ENCODE data around the gene LMBR1. TPM values are rescaled to one million over a fixed set of nuclear protein-coding genes. Genes with fewer than 3 reads are reported as not detected.
A peak's percentile ranks its signal among the peaks of the same experiment; 100 is the strongest.

LMBR1 gene
- total and polyA plus RNA-seq, 2 donors (not counting 1 experiment from before 2014, with no cell fraction given) = 19.7 to 85.2 TPM

DNA sequence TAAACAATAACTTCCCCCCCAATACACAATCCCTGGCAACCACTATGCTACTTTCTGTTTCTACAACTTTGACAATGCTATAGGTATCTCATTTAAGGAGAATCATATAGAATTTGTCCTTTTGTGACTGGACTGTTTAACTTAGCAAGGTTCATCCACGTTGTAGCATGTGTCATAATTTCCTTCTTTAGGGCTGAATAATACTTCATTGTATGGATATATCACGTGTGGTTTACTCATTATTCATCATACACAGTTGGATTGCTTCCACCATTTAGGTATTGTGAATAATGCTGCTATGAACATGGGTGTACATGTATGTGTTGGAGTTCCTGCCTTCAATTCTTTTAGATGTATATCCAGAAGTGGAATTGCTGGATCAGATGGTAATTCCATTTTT is 111.0 kb downstream of the LMBR1 start:
- H3K36me3 ChIP-seq (replicated peaks in 1 of 2; ENCODE audit: control extremely low read depth in 1 of 2, control insufficient read depth in 1 of 2, extremely low read depth in 1 of 2, insufficient read depth in 2 of 2, low read length in 1 of 2) = peaks cover 0 to 2% of the 10 kb centered on the region in 2 experiments
- H4K20me1 ChIP-seq (ENCODE audit: control insufficient read depth, insufficient read depth, low read length, poor library complexity, severe bottlenecking) = no peaks in the 10 kb centered on the region
- peak overlapping the region; percentile 3 for H3K4me3 Mint-ChIP-seq
- H3K27ac ChIP-seq (ENCODE audit: low read length in 2 of 2) = peak overlapping the region in 1 of 2 donors; percentile 81
- POLR2A ChIA-PET = no interaction called here
- TF ChIP-seq, protein P1, sequence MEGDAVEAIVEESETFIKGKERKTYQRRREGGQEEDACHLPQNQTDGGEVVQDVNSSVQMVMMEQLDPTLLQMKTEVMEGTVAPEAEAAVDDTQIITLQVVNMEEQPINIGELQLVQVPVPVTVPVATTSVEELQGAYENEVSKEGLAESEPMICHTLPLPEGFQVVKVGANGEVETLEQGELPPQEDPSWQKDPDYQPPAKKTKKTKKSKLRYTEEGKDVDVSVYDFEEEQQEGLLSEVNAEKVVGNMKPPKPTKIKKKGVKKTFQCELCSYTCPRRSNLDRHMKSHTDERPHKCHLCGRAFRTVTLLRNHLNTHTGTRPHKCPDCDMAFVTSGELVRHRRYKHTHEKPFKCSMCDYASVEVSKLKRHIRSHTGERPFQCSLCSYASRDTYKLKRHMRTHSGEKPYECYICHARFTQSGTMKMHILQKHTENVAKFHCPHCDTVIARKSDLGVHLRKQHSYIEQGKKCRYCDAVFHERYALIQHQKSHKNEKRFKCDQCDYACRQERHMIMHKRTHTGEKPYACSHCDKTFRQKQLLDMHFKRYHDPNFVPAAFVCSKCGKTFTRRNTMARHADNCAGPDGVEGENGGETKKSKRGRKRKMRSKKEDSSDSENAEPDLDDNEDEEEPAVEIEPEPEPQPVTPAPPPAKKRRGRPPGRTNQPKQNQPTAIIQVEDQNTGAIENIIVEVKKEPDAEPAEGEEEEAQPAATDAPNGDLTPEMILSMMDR (IDR thresholded peaks at IDR 0.05) = no peak
- no peak for TF ChIP-seq EZH2 (IDR thresholded peaks at IDR 0.05; ENCODE audit: borderline replicate concordance, insufficient read depth, low read depth, low read length, poor library complexity, severe bottlenecking)
- H3K4me3 ChIP-seq (ENCODE audit: control extremely low read depth in 1 of 5, extremely low read depth in 1 of 5, insufficient read depth in 1 of 5, low read depth in 2 of 5, low read length in 4 of 5) = no peak overlapping the region
- H3K4me2 ChIP-seq (replicated peaks; ENCODE audit: low read depth, low read length, poor library complexity, severe bottlenecking) = no peak overlapping the region
- H3K27me3 Mint-ChIP-seq = no peaks in the 10 kb centered on the region
- peak overlapping the region; percentile 56 for H3K27ac Mint-ChIP-seq
- no peak for DNase-seq
- no peaks in the 10 kb centered on the region for H3K79me2 ChIP-seq (ENCODE audit: control insufficient read depth, insufficient read depth, low read length)
- H2AFZ ChIP-seq (ENCODE audit: insufficient read depth, low read depth, low read length, poor library complexity, severe bottlenecking) = no peak overlapping the region
- H3K4me1 Mint-ChIP-seq = peaks cover 30% of the 10 kb centered on the region
- H3K9me3 ChIP-seq (ENCODE audit: control extremely low read depth in 1 of 3, control insufficient read depth in 2 of 3, insufficient read depth in 1 of 3, low read length in 2 of 3) = no peaks in the 10 kb centered on the region
- WGBS (ENCODE audit: insufficient coverage) = no CpG with 5 or more reads among the region's 2 CpGs
- CTCF ChIA-PET = interaction anchor here (1.8 kb wide), 1 partner anchor 10 kb away, joined by 4 read pairs; no protein-coding TSS in a partner anchor
- ATAC-seq (ENCODE audit: low read depth) = no peak
- peaks cover 15 to 19% of the 10 kb centered on the region in 2 donors for H3K4me1 ChIP-seq (ENCODE audit: control insufficient read depth in 2 of 2, insufficient read depth in 2 of 2, low read length in 2 of 2)
- no peak overlapping the region for H3K9ac ChIP-seq (ENCODE audit: low read length)
- H3K27me3 ChIP-seq (replicated peaks in 1 of 4; ENCODE audit: control extremely low read depth in 1 of 4, control insufficient read depth in 3 of 4, insufficient read depth in 4 of 4, low read length in 3 of 4) = no peaks in the 10 kb centered on the region
- intact Hi-C loops (cut with micrococcal nuclease) = no loop called here
- H3K9me3 Mint-ChIP-seq (ENCODE audit: insufficient read depth) = no peaks in the 10 kb centered on the region

DNA sequence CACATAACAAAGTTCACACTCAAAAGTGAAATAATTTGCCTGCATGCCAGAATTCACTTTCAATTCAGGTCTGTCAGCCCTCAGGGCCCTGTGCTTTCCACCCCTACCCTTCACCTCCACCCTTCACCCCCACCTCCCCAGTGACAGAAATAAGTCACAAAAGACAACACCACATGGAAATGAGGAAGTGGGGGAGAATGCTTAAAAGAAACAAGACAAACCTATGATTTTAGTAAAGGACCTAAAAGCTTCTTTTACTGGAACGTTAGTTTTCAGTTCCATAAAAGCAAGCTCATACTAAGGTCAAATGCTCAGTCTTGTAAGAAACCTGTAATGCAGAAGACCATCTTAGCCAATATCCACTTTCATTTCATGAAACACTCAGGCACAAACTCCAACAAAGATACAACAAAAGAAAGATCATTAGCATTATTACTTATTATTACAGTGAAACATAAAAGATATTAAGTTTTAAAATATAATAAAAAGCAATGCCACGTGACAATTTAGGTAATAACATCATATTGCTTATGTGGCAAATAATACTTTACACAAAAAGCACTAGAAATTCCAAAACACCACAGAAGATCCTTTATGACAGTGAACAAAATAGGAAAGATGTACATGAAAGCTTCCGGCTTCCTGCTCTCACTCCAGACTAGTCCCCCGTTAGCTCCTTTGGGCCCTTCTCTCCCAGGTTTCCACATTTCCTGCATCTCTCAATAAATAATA is 112.1 kb downstream of the LMBR1 start:
- peak overlapping the region; percentile 41 for H3K9ac ChIP-seq (ENCODE audit: low read length)
- no peaks in the 10 kb centered on the region for H3K79me2 ChIP-seq (ENCODE audit: control insufficient read depth, insufficient read depth, low read length)
- intact Hi-C loops (cut with micrococcal nuclease) = no loop called here
- H3K36me3 ChIP-seq (replicated peaks in 1 of 2; ENCODE audit: control extremely low read depth in 1 of 2, control insufficient read depth in 1 of 2, extremely low read depth in 1 of 2, insufficient read depth in 2 of 2, low read length in 1 of 2) = peaks cover 0 to 2% of the 10 kb centered on the region in 2 experiments
- H3K4me2 ChIP-seq (replicated peaks; ENCODE audit: low read depth, low read length, poor library complexity, severe bottlenecking) = peak overlapping the region; percentile 62
- no peaks in the 10 kb centered on the region for H3K27me3 Mint-ChIP-seq
- no peaks in the 10 kb centered on the region for H3K9me3 ChIP-seq (ENCODE audit: control extremely low read depth in 1 of 3, control insufficient read depth in 2 of 3, insufficient read depth in 1 of 3, low read length in 2 of 3)
- ChIA-PET POLR2A (no interaction called here), CTCF (interaction anchor here (1.2 kb wide), 1 partner anchor 36 kb away, joined by 5 read pairs; no protein-coding TSS in a partner anchor)
- peak; percentile 65 for DNase-seq
- TF ChIP-seq EZH2 (IDR thresholded peaks at IDR 0.05; ENCODE audit: borderline replicate concordance, insufficient read depth, low read depth, low read length, poor library complexity, severe bottlenecking) = no peak
- TF ChIP-seq, protein P1 (IDR thresholded peaks at IDR 0.05) = no peak
- peak overlapping the region; percentile 87 for H3K27ac Mint-ChIP-seq
- peaks cover 15 to 19% of the 10 kb centered on the region in 2 donors for H3K4me1 ChIP-seq (ENCODE audit: control insufficient read depth in 2 of 2, insufficient read depth in 2 of 2, low read length in 2 of 2)
- H3K27me3 ChIP-seq (replicated peaks in 1 of 4; ENCODE audit: control extremely low read depth in 1 of 4, control insufficient read depth in 3 of 4, insufficient read depth in 4 of 4, low read length in 3 of 4) = no peaks in the 10 kb centered on the region
- peak overlapping the region; percentile 24 for H2AFZ ChIP-seq (ENCODE audit: insufficient read depth, low read depth, low read length, poor library complexity, severe bottlenecking)
- H3K9me3 Mint-ChIP-seq (ENCODE audit: insufficient read depth) = no peaks in the 10 kb centered on the region
- H3K27ac ChIP-seq (ENCODE audit: low read length in 2 of 2) = peak overlapping the region; percentile 19 to 81
- peaks cover 30% of the 10 kb centered on the region for H3K4me1 Mint-ChIP-seq
- no CpG with 5 or more reads among the region's 4 CpGs for WGBS (ENCODE audit: insufficient coverage)
- H3K4me3 ChIP-seq (ENCODE audit: control extremely low read depth in 1 of 5, extremely low read depth in 1 of 5, insufficient read depth in 1 of 5, low read depth in 2 of 5, low read length in 4 of 5) = peak overlapping the region in 1 of 5 experiments; percentile 8
- peak overlapping the region; percentile 44 for H3K4me3 Mint-ChIP-seq
- ATAC-seq (ENCODE audit: low read depth) = peak; percentile 93
- no peaks in the 10 kb centered on the region for H4K20me1 ChIP-seq (ENCODE audit: control insufficient read depth, insufficient read depth, low read length, poor library complexity, severe bottlenecking)
